ENCODE data around the gene ASMTL. TPM values are rescaled to one million over a fixed set of nuclear protein-coding genes. Genes with fewer than 3 reads are reported as not detected.

Gene ASMTL
- total RNA-seq, 2 experiments from 2014 or later, result 34.6 to 39.3 TPM

DNA sequence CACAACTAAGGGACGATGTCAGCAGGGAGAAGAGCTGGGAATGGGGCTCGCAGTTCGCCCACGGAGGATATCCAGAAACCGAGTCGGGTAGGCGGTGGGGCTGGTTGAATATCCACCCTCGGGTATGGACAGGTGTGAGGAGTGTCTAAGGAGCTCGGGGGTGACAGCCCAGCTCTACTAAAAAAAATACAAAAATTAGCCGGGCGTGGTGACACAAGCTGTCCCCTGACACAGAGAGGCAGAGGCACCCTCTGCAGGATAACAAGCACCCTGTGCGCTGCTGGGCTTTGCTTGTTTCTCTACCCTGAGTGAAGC is 12.2 kb upstream of the ASMTL start:
- POLR2A ChIA-PET, result no interaction called here
- DNase-seq (peak in 2 of 14 experiments; percentile 30 to 42), ATAC-seq (ENCODE audit: poor library complexity) (no peak)
- H3K4me1 ChIP-seq (ENCODE audit: insufficient read depth, low read length), result peaks cover 74% of the 10 kb centered on the region
- H3K4me1 Mint-ChIP-seq (ENCODE audit: low read depth), result peaks cover 67% of the 10 kb centered on the region
- H3K27ac ChIP-seq (ENCODE audit: low read depth in 1 of 2, low read length in 2 of 2), result peak overlapping the region; percentile 64 to 74
- peaks cover 34% of the 10 kb centered on the region for H3K36me3 ChIP-seq (ENCODE audit: insufficient read depth, low read length)
- peak overlapping the region; percentile 94 for H3K27ac Mint-ChIP-seq
- no peaks in the 10 kb centered on the region for H3K27me3 Mint-ChIP-seq
- intact Hi-C loops (cut with DNase I, micrococcal nuclease), result loop anchor here in 1 of 2 experiments (10.0 kb wide), 1 partner anchor 1230 kb away; the partner anchor contains the start of gene CD99
- no peaks in the 10 kb centered on the region for H3K9me3 ChIP-seq (ENCODE audit: control insufficient read depth in 1 of 2, insufficient read depth in 1 of 2, low read length in 2 of 2)
- no peaks in the 10 kb centered on the region for H3K27me3 ChIP-seq (ENCODE audit: control insufficient read depth in 1 of 2, insufficient read depth in 2 of 2, low read length in 2 of 2)
- no peaks in the 10 kb centered on the region for H3K9me3 Mint-ChIP-seq
- TF ChIP-seq, protein P1, sequence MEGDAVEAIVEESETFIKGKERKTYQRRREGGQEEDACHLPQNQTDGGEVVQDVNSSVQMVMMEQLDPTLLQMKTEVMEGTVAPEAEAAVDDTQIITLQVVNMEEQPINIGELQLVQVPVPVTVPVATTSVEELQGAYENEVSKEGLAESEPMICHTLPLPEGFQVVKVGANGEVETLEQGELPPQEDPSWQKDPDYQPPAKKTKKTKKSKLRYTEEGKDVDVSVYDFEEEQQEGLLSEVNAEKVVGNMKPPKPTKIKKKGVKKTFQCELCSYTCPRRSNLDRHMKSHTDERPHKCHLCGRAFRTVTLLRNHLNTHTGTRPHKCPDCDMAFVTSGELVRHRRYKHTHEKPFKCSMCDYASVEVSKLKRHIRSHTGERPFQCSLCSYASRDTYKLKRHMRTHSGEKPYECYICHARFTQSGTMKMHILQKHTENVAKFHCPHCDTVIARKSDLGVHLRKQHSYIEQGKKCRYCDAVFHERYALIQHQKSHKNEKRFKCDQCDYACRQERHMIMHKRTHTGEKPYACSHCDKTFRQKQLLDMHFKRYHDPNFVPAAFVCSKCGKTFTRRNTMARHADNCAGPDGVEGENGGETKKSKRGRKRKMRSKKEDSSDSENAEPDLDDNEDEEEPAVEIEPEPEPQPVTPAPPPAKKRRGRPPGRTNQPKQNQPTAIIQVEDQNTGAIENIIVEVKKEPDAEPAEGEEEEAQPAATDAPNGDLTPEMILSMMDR (IDR thresholded peaks at IDR 0.05), result no peak
- H3K4me3 Mint-ChIP-seq, result peak overlapping the region; percentile 81
- peaks cover 52% of the 10 kb centered on the region for H3K36me3 Mint-ChIP-seq (ENCODE audit: low read depth)
- CTCF ChIA-PET, result no interaction called here
- H3K4me3 ChIP-seq (ENCODE audit: low read length), result peak overlapping the region; percentile 9

DNA sequence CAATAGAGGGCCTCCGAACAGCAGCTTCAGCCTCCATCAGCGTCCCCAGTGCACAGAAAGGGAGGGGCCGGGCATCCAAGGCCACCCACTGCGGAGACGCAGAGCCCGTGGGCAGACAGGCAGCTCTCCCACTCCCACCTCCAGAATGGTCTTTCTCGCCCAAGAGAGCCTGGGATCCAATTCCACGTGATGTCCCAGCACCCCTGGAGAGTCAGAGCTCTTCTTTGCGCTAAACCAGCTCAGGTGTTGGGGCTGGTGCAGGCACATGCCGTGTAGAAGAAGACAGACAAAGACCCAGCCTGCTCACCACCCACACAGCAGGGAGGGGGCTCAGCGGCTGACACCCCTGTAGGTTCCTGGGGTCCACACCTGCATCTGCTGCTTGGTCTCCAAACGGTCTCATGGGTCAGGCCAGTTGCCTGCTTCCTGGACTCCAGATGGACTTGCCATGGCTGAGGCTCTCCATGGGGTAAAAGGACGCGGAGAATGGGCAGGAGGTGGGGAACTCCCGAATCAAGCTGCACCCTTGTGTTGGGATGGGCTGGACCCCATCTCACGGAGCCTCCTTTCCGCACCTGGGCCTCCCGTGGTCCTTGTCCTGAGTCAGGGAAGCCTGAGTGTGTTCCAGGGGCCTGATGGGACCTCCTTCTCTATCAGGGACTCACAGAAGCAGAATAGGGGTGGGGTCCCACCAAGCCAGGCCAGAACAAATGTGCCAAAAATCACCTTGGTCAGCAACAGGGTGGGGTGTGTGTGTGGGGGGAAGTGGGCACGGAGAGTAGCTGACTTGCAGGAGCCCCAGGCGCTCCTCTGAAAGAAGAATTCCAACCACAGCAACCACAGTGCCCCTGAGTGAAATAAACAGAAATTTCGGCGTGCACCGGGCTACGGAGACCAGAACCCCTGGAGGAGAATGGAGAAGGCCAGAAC is 11.6 kb upstream of the ASMTL start:
- Mint-ChIP-seq H3K4me3 (peak overlapping the region; percentile 81), H3K4me1 (ENCODE audit: low read depth) (peaks cover 61% of the 10 kb centered on the region), H3K9me3 (no peaks in the 10 kb centered on the region), H3K36me3 (ENCODE audit: low read depth) (peaks cover 49% of the 10 kb centered on the region), H3K27ac (peak overlapping the region; percentile 94), H3K27me3 (no peaks in the 10 kb centered on the region)
- Histone ChIP-seq H3K27ac (ENCODE audit: low read depth in 1 of 2, low read length in 2 of 2) (peak overlapping the region; percentile 64 to 74), H3K27me3 (ENCODE audit: control insufficient read depth in 1 of 2, insufficient read depth in 2 of 2, low read length in 2 of 2) (no peaks in the 10 kb centered on the region), H3K4me1 (ENCODE audit: insufficient read depth, low read length) (peaks cover 68% of the 10 kb centered on the region), H3K9me3 (ENCODE audit: control insufficient read depth in 1 of 2, insufficient read depth in 1 of 2, low read length in 2 of 2) (no peaks in the 10 kb centered on the region), H3K4me3 (ENCODE audit: low read length) (peak overlapping the region; percentile 9), H3K36me3 (ENCODE audit: insufficient read depth, low read length) (peaks cover 34% of the 10 kb centered on the region)
- CTCF ChIA-PET, result no interaction called here
- POLR2A ChIA-PET, result no interaction called here
- ATAC-seq (ENCODE audit: poor library complexity) (no peak), DNase-seq (peak in 5 of 14 experiments; percentile 36 to 70 (median 44))
- intact Hi-C loops (cut with DNase I, micrococcal nuclease), result loop anchor here in 1 of 2 experiments (10.0 kb wide), 1 partner anchor 1230 kb away; the partner anchor contains the start of gene CD99
- TF ChIP-seq, protein P1 (IDR thresholded peaks at IDR 0.05), result no peak

DNA sequence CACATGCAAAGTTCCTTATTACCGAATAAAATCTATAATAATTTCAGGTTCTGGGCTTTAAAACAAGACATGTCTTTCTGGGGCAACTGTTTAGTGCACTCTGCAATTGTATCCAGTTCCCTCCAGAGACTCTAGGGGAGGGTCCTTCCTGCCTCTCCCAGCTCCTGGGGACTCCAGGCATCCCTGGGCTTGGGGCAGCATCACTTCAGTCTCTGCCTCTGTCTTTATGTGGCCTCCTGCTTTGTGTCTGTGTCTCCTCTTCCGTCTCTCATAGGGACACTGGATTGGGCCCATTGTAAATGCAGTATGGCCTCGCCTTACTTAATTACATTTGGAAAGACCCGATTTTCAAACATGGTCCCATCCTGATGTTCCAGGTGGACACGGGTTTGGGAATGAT is 10.9 kb upstream of the ASMTL start:
- CTCF ChIA-PET, result no interaction called here
- Histone ChIP-seq H3K4me1 (ENCODE audit: insufficient read depth, low read length) (peaks cover 63% of the 10 kb centered on the region), H3K36me3 (ENCODE audit: insufficient read depth, low read length) (peaks cover 34% of the 10 kb centered on the region), H3K9me3 (ENCODE audit: control insufficient read depth in 1 of 2, insufficient read depth in 1 of 2, low read length in 2 of 2) (no peaks in the 10 kb centered on the region), H3K27ac (ENCODE audit: low read depth in 1 of 2, low read length in 2 of 2) (peak overlapping the region; percentile 68 to 74), H3K27me3 (ENCODE audit: control insufficient read depth in 1 of 2, insufficient read depth in 2 of 2, low read length in 2 of 2) (no peaks in the 10 kb centered on the region), H3K4me3 (ENCODE audit: low read length) (no peak overlapping the region)
- Mint-ChIP-seq H3K4me1 (ENCODE audit: low read depth) (peaks cover 57% of the 10 kb centered on the region), H3K27ac (peak overlapping the region; percentile 94), H3K4me3 (peak overlapping the region; percentile 30), H3K36me3 (ENCODE audit: low read depth) (peaks cover 45% of the 10 kb centered on the region), H3K9me3 (no peaks in the 10 kb centered on the region), H3K27me3 (no peaks in the 10 kb centered on the region)
- peak in 2 of 14 experiments; percentile 2 to 15 for DNase-seq
- POLR2A ChIA-PET, result no interaction called here
- TF ChIP-seq, protein P1 (IDR thresholded peaks at IDR 0.05), result no peak
- intact Hi-C loops (cut with DNase I, micrococcal nuclease), result loop anchor here in 1 of 2 experiments (1.0 to 10.0 kb wide), 4 partner anchors 8 to 1231 kb away; partner anchors contain the start of genes CD99 and P2RY8
- ATAC-seq (ENCODE audit: poor library complexity), result no peak

Data from CD4-positive, alpha-beta T cell (primary cell).